Transverse colon (tissue), 4 donors: ENCODE measurements around the gene YAP1.

Experiments
- CTCF ChIP-seq, 5 experiments: fragments of 200-600 bp in 3 of 5; fragments of 450-650 bp in 2 of 5; sonication (generic) in 3 of 5; IDR thresholded peaks; 1 replicate in 2 of 5; 2 replicates in 3 of 5; pipeline ENCODE4 v1.5.1; 2016 to 2017; ENCODE audit warnings: antibody characterized with exemption in 5 of 5, inconsistent platforms in 3 of 5, mild to moderate bottlenecking in 2 of 5, moderate library complexity in 1 of 5
- POLR2A ChIP-seq: fragments of 450-650 bp; IDR thresholded peaks from one replicate; pipeline ENCODE4 v1.6.1; 2016; ENCODE audit warnings: antibody characterized with exemption, mild to moderate bottlenecking, moderate library complexity
- POLR2AphosphoS5 ChIP-seq, 3 donors: sonication (generic); formaldehyde crosslinking; IDR thresholded peaks; one replicate each; pipeline ENCODE4 v1.6.1; 2016; ENCODE audit warnings: antibody characterized with exemption in 3 of 3

- TF ChIP-seq CTCF (IDR thresholded peaks at IDR 0.05) (no peak), POLR2AphosphoS5 (IDR thresholded peaks at IDR 0.05) (no peak), POLR2A (no peak)
Observed at GRCh38 chr11:102202972-102203371, 92.7 kb downstream of the YAP1 start.
